ENCODE measurements around the gene RIC1.
"Not testable (repeated sequence)": the region's sequence is repeated elsewhere in the genome, so short reads cannot be mapped to it uniquely, and the experiment has no call there.

RIC1 gene

GRCh38 chr9:5783982-5784381, 155.1 kb downstream of the RIC1 start:
- H3K4me3 ChIP-seq (ENCODE audit: low read depth, low read length), result no peak overlapping the region

- no peak overlapping the region for H3K4me3 ChIP-seq (ENCODE audit: low read depth, low read length)
Observed at GRCh38 chr9:5784526-5785315, 155.8 kb downstream of the RIC1 start.

DNA sequence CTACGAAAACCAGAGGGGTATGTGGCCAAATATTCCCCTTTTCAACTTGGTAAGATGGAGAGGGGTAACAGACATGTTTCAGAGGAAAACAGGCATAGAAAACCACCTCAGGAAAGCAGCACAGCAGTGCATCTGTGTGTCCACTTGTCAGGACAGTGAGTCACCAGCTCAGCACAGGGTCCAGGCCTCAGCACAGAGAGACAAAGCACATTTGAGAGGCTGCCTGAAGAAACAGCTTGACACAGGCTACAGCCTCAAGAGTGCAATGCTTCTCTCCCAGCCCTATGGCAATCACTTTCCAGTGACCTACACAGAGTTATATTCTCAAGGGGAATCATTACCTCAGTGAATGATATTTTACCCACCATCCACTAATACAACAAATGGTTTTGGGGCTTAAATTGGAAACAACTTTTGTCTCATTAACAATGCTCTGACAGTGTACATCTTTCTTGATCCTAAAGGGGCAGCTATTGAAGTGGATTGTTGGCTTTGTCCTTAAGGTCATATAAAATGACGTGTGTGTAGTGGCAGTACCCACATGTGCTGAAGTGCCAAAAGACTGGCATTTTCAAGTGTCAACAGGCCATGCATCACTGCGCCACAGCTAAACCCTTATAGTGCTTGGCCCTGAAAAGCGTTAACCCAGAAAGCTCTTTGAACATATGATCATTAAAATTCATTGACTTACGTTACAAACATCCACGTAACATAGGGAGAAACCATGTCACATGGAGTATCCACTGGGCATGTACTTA, 157.6 kb downstream of the RIC1 start:
- H3K4me3 ChIP-seq (ENCODE audit: low read depth, low read length), result no peak overlapping the region

GRCh38 chr9:5787220-5787619, 158.3 kb downstream of the RIC1 start:
- no peak overlapping the region for H3K4me3 ChIP-seq (ENCODE audit: low read depth, low read length)

DNA sequence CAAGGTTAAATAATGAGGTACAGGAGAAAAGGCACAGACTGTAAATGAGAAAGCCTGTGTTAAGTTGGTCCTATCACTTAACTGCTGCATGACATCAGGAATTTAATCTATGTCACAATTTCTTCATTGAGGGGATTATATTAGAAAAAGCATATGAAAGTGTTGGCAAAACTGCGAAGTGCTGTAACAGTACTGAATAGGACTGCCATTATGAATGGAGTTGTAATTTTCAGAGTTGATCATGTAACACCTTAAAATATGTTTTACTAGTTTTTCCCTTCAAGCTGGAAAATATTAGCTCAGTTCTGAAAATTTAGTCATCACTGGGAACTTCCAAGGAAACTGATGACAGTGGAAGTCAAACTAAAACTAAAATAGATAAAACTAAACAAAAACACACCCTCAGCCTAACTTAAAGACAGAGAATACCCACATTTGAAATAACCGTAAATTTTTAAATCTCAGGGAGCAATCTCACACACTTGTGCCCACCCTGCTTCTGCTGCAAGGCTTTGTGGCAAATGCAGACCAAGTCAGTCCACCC, 158.9 kb downstream of the RIC1 start:
- no peak overlapping the region for H3K4me3 ChIP-seq (ENCODE audit: low read depth, low read length)

DNA sequence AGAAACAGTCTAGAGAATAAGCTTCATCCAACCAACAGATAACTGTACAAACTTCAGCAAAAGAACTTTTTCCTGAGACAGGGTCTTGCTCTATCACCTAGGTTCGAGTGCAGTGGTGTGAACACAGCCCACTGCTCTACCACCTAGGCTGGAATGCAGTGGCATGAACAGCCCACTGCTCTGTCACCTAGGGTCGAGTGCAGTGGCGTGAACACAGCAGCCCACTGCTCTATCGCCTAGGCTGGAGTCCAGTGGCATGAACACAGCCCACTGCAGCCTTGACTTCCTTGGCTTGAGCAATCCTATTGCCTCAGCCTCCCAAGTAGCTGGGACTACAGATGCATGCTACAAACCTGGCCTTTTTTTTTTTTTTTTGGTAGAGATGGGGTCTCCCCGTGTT, 160.6 kb downstream of the RIC1 start:
- no peak overlapping the region for H3K4me3 ChIP-seq (ENCODE audit: low read depth, low read length)

- no peak overlapping the region for H3K4me3 ChIP-seq (ENCODE audit: low read depth, low read length)
Observed at GRCh38 chr9:5790923-5791322, 162.0 kb downstream of the RIC1 start.

DNA sequence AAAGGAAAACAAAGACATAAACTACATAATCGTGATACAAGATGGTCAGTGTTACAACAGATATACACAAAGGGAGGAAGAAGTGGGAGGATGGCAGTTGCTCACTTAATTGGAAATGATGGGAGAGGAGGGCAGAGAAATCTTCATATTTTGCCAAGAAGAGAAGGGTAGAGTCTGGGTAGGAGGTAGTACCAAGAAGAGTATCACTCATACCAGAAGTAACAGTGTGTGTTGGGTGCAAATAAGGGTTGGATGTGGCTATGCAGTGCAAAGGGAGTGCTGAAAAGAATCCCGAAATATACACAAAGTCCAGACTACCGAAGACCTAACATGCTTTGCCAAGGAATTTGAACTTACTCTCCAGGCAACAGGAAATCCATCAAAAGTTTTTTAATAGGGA, 163.0 kb downstream of the RIC1 start:
- no peak overlapping the region for H3K4me3 ChIP-seq (ENCODE audit: low read depth, low read length)

- H3K4me3 ChIP-seq (ENCODE audit: low read depth, low read length), result no peak overlapping the region
Observed at GRCh38 chr9:5793812-5794211, 164.9 kb downstream of the RIC1 start.

DNA sequence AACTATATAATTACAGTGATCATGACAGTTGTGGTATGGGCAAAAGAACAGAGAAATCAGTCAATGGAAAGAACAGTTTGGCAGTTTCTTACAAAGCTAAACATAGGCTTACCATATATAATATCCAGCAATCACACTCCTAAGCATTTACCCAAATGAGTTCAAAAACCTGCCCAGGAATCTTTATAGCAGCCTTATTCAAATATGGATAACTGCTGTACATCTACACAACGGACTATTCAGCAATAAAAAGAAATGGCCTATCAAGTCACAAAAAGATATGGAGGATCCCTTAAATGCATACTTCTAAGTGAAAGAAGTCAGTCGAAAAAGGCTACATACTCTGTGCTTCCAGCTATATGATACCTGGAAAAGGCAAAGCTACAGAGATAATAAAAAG, 167.4 kb downstream of the RIC1 start:
- H3K4me3 ChIP-seq (ENCODE audit: low read depth, low read length), result no peak overlapping the region

DNA sequence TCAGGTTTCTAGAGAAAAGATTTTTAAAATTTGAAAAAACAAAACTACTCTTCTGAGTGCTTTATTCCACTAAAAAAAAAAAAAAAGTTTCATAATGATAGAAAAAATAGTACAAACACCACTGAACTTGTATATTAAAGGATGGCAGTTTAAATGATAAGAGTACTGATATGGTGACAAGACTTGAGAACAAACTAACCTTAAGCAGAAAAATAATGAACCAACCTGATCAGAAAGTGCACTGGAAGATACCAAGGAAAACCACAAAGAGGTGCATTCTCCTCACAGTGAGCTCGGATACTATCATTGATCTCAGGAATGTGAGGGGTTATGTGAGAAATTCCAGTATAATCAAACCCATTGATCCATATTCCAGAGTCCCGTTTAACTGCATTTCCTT, 169.7 kb downstream of the RIC1 start:
- no peak overlapping the region for H3K4me3 ChIP-seq (ENCODE audit: low read depth, low read length)

DNA sequence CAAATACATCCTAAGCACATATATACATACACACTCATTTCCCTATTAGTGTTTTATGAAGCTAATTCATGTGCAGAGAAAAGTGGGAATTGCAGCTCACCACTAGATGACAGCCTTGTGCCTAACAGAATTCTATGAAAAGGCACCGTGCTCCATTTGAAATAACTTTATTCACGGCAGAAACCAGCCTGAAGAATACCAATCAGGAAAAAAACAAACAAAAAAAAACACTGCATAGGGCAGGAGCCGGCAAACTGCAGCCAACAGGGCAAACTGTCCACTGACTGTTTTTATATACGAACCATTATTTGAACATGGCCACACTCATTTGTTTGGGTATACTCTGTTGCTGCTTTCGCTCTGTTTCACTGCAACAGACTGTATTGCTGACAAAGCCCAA, 170.4 kb downstream of the RIC1 start:
- H3K4me3 ChIP-seq (ENCODE audit: low read depth, low read length), result no peak overlapping the region

- H3K4me3 ChIP-seq (ENCODE audit: low read depth, low read length), result not testable (repeated sequence)
Observed at GRCh38 chr9:5800378-5800777, 171.5 kb downstream of the RIC1 start.

DNA sequence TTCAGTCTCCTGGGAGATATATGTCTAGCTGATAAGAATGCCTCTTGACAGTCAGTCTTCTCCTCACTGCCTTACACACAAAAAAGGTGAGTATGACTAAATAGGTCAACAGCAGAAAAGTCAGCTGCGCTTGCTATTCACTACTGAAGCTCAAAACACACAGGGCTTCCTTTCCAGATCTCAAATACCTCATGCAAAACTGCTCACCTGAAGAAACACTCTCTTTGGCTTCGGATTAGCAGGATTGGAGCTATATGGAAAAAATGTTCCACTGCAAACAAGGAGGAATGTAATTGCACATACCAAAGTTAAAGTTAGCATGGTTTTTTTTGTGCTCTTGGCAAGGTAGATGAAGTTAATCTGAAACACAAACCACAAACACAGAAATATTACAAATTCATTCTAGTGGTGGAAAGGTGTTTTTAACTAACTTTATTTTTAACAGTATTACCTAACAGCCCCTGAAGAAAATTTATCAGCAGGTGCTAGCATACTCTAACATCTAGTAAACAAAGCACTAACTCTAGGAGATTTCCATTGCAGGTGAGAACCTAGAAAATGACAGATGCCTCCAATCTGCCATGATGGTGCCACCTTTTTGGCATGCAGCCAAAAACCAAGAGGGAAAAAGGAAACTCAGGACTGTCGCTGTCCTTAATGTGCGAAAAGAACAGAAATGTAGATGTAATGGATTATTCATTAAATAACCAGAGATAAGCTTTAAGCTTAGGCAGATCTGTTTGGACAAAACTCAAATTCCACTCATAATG, 172.2 kb downstream of the RIC1 start:
- H3K4me3 ChIP-seq (ENCODE audit: low read depth, low read length), result no peak overlapping the region

- no peak overlapping the region for H3K4me3 ChIP-seq (ENCODE audit: low read depth, low read length)
Observed at GRCh38 chr9:5801739-5802113, 172.8 kb downstream of the RIC1 start.

- H3K4me3 ChIP-seq (ENCODE audit: low read depth, low read length), result no peak overlapping the region
Observed at GRCh38 chr9:5805478-5805877, 176.6 kb downstream of the RIC1 start.

DNA sequence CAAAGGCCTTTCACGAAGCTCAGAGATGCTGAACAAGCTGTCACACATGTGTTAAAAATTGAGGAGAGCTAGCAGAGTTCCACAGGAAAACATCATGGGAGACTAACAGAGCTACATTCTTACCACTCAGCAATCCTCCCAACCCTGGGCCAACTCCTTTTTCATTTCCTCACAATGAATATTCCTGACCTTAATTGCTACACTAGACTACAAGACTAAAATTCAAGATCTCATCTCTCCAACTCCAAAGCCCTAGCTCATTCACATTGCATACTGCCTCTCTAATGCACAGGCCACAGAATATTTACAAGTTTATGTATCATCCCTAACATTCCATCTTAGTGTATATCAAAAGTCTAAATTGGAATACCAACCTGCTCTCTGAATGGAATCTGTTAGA, 182.8 kb downstream of the RIC1 start:
- H3K4me3 ChIP-seq (ENCODE audit: low read depth, low read length), result no peak overlapping the region

GRCh38 chr9:5813824-5814223, 184.9 kb downstream of the RIC1 start:
- H3K4me3 ChIP-seq (ENCODE audit: low read depth, low read length), result no peak overlapping the region

- no peak overlapping the region for H3K4me3 ChIP-seq (ENCODE audit: low read depth, low read length)
Observed at GRCh38 chr9:5815461-5815860, 186.6 kb downstream of the RIC1 start.

DNA sequence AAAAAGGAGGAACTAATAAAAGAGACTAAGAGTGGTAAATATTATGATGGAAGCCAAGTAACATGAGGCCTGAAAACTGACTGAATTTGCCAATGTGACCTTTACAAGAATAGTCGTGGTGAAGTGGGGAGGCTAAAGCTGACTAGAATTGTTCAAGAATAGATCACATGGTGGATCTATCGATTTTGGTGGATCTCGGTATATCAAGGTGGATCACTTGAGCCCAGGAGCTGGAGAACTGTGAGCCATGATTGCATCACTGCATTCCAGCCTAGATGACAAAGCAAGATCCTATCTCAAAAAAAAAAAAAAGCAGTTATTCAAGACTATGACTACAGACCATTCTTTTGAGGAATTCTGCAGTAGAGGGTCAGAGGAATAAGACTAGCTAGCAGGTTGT, 189.0 kb downstream of the RIC1 start:
- H3K4me3 ChIP-seq (ENCODE audit: low read depth, low read length), result no peak overlapping the region

- H3K4me3 ChIP-seq (ENCODE audit: low read depth, low read length), result no peak overlapping the region
Observed at GRCh38 chr9:5818424-5819142, 189.7 kb downstream of the RIC1 start.
